Hematopoietic multipotent progenitor cell treated with erythropoietin and hydrocortisone succinate and interleukin-3 and kit ligand, for 15 days (in vitro differentiated cells): ENCODE data around the gene CANT1.

Source experiments
- DNase-seq: peaks from one replicate; pipeline ENCODE4 v3.0.0-alpha.2; 2015; ENCODE audit warnings: low spot score

The CANT1 gene

DNA sequence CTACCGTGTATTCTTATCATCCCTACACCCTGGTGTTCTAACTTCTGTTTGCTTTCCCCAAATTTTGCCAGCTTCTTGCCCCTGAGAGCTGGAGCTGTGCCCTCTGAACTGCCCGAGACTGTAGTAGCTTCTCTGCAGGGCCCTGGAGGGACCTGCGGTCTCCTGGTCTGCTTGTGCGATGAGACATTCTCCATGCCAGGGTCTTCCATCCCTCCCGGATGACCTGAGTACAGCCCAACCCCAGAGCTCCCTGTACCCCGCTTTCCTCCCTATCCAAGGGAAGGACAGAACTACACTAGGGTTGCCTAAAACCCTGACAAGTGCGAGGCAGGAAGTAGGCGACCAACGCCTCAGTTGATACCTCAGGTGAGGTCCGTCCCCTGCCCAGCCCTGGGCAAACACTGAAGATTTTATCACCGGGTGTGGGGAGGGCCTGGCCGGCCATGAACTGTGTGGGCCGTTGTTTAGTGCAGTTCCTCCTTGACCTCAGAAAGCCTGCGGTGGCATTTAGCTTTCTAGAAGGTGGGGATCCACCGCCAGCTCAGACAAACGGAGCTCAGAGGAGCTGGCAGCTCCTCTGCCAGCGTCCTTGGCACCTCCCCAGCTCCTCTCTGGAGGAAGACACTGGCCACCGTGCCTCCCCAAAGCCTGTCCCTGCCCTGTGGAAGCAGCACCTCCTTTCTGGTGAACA, 13.7 kb downstream of the CANT1 start:
- no peak for DNase-seq

DNA sequence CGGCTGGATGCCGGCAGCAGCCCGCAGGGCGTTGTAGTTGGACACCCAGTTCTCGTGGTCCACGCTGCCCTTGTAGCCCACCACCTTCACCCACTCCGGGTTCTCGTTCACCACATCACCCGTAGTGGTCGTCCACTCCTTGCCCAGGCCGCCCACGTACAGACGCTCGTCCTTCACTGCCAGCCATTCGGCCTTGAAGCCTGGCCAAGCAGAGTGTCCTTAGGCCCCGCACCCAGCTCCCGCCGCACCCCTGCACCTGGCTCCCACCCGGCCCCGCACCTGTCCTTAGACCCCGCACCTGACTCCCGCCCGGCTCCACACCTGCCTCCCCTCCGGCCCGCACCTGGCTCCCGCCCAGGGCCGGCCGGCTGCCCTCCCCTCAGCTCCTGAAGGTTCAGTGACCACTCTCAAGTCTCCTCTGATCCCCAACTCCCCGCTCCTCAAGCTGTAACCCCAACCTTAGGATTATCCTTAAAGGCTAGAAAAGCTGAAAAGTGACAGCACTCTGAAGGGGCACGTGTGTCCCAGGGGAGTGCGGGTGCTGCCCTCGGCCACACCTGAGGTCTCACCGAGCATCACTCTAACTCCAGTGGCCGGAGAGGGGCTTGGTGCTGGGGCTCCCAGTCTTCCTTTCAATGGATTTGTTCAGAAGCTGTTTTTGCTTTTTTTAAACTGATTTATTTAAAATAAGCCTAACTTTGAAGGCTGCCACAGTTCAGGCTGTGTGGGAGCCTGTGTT, 14.4 kb downstream of the CANT1 start:
- no peak for DNase-seq

DNA sequence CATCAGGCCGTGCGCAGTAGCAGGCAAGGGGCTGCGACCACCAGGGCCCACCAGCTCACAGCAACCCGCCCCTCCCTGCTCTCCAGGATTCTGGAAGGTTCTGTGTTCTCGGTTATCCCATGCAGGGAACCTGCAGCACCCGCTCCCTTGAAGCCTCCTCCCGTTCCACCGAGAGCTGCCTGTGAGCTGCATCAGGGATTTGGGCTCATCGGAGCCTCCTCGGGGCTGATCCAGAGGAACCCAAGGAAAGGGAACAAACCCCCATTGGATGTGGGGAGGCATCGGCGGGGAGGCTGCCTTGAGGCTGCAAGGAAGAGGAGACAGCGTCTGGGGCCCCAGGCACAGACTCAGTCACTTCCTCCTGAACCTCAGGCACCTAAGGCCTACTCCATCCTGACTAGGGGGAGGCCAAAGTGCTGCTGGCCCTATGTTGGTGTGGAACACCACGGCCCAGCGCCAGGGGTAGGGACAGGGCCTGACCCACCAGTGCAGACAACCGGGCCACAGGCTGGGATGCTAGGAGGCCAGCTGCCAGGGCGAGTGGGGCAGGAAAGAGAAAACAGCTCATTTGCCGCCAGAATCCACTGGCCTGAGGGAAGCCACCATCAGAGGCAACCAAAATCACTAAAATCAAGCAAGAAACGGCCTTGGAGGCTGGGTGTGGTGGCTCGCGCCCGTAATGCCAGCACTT, 15.4 kb downstream of the CANT1 start:
- DNase-seq = no peak

DNA sequence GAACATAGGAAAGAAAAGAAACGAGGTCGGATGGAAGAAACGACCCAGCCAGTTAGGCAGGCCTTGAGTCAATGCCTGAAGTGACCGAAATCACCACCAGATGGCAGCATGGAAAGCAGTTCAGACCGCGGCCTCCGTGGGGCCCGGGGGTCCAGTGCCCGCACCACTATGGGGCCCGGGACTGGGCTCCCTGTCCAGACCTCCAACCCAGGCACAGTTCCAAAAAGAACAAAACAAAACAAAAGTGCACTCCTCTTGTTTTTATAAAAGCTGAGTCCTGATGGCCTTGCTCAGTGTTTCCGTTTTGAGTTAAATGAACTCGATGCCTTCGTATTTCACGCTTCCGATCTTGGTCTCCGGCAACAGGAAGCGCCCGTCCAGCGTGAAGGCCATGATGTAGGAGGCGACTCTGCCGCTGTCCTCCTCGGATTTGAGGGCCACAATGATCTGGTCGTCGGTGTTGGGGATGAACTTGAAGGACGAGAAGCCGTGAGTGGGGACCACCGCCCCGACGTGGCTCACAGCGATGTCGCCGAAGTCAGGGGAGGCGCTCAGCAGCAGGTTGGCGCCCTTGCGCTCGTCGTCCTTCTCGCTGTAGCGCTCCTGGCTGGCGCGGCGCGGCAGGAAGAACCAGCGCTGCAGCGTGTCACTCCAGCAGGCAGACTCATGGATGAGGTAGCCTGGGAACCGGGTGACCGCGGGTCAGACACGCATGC, 16.2 kb downstream of the CANT1 start:
- DNase-seq = peak; percentile 64

DNA sequence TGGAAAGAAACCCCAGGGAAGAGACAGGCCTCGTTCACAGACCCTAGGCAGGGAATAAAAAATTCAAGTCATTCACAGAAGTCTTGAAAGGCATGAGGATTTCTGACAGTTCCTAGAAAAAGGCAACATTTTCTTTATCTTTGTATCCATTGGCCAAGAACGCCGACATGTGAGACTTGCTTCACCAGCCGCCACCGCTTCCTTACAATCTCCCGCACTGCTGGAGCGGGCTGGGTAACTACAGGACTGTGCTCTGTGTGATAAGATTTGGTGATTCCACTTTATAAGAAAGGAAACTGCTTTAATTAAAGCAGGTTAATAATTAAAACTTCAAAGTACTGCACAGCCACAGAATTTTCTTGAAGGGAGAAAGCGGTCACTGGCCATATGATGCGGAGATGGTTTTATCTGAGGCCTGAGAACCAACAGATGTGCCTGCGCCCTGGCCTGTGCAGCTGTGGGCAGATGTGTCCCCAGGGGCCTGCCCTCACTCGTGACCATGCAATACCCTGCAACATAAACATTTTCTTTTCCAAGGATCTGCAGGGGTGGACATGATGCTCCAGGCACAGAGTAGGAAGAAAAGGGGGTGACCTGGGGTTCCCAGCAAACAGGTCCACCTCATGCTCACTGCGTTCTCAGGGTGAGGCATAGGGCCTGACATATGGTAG, 16.9 kb downstream of the CANT1 start:
- peak; percentile 16 for DNase-seq

DNA sequence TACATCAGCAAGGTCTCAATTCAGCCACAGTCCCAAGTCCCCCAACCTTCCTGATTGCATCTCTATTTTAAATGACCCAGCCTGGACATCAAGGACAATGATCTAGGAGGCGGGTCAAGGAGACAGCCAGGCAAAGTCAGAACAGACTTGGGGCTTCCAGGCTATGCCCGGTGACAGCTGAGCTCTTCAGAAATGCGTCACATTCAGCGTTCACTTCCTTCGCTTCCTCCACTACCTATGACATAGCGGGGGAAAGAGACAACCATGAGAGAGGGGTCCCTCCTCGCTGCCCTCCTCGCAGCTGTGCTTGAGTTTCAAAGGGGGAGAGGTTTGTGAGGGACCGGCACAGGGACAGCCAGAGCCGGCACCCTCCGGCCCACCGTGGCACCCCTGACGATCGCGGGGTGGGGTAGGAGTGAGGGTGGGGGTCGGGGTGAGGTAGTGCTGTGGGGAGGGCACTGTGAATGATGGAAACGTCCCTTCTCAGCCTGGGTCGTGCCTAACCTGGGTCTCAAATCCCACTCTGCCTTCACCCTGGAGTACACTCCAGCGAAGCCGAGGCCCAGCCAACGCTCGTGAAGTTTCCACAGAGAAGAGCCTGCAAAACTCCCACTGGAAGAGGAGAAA, 17.5 kb downstream of the CANT1 start:
- no peak for DNase-seq

DNA sequence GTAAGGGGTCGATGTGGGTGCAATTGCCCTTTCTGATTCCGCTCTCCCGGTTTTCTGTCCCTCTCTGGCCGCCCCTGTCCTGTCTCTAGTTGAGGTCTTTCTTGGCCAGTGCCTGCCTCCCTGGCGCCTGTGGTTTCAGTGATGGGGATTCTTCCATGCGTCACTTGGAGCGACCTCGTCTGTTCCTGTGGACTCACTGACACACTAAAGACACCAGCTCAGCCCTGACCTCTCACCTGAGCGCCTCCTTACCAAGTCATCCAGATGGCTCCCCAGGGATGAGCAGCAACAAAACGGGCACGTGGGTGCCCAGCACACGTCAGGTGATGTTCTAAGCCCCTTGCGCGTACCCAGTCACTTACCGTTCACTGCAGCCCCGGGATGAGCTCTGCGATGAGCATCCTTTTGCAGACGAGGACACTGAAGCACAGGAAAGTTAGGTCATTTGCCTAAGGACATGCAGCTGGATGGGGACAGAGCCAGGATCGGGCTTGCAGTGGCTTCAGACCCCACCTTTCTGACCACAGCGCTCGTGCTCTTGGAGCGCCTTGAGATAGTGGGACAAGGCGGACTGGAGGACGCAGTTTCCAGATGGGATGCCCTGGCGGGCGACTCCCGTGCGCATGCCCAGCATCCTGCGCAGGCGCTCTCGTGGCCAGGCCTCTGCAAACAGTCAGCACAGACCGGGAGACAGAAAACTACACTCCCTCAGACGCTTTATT, 18.4 kb downstream of the CANT1 start:
- DNase-seq = no peak

DNA sequence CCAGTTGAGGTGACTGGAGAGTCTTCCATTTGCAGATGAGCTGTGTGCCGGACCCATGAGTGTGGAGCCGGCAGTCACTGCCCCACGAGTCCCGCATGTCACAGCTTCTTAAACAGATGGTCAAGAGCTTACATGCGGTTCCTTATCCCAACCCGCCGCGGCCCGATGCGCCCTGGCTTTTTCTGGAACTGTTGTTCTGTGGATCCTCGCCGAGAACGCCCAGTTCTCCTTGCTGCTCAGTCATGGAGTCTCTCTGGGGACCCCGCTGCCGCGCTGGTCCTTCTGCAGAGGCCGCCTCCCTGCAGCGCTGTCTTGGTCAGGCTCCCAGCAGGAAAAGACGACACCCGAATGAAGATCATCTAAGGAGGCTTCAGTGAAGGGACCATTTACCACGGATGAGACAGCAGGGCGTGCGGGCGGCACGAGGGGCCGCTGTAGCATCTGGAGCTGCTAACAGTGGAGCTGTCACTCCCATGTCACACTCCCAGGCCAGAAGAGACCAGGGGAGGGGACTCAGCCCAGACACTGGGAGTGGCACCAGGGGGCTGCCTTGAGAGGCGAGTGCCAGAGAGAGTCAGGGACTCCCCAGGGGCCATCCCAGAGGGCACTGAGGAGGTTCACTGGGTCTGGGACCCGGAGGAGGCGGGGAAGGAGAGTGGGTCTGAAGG, 19.1 kb downstream of the CANT1 start:
- DNase-seq = no peak

DNA sequence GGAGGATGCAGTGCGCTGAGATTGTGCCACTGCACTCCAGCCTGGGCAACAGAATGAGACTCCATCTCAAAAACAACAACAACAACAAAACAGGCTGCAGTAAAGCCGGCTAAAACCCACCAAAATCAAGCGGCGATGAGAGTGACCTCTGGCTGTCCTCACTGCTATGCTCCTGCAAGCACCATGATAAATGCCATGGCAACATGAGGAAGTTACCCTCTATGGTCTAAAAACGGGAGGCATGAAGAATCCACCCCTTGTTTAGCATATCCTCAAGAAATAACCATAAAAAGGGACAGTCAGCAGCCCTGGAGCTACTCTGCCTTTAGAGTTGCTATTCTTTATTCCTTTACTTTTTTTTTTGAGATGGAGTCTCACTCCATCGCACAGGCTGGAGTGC, 21.4 kb downstream of the CANT1 start:
- no peak for DNase-seq

DNA sequence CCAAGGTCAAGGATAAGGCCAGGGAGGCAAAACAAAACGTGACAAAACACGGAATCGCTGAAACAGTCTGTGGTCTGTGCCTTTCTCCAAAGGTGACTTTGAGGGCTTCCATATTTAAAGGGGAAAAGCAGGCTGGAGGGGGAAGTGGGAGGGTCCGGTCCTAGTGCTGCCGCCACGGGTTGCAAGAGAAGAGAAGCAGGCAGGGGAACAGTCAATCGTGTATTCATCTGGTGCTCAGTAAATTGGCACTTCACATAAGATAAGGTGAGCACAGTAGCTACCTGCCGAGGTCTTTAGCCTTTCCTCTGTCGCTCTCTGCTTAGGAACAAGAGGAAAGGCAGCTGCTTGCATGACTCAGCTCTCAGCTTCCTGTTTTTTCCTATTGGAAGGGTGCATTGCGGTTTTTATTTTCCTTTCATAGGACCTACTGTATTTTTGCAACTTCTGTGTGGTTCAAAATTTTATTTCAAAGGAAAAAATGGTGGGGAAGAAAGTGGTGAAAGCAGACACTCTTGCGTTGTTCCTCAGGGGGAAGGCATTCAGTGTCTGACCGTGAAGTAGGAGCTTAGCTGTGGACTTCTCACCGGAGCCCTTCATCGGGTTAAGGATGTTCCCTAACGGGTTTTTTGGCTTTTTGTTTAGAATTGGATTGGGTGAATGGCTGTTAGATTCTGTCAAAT, 22.8 kb downstream of the CANT1 start:
- DNase-seq = no peak

DNA sequence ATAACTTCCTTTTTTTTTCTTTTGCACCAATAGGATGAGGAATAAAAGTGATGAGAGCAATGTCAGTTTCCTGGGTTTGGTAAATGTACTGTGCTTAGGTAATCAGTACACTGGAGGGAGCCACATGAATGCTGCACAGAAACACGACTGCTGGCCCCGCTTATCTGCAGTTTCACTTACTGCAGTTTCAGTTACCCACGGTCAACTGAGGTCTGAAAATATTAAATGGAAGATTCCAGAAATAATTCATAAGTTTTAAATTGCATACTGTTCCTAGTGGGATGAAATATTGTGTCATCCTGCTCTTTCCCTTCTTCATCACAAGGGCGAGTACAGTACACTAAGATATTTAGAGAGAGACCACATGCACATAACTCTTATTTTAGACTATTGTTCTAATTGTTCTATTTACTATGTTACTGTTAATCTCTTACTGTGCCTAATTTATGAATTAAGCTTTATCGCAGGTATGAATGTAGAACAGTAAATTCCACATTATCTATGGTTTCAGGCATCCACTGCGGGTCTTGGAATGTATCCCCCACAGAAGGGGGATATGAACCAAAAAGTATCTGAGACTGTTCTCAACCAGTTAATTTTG, 23.4 kb downstream of the CANT1 start:
- DNase-seq = peak; percentile 22

DNA sequence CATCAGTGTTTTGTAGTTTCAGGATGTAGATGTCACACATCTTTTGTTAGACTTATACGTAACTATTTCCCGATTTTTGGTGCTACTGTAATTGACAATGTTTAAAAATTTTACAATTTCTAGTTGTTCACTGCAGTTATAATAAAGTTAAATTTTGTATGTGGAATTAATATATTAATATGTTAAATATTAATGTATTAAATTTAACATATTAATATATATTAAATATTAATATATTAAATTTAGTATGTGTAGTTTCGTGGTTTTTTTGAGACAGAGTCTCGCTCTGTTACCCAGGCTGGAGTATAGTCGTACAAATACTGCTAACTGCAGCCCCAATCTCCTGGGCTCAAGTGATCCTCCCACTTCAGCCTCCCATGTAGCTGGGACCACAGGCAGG, 24.2 kb downstream of the CANT1 start:
- no peak for DNase-seq

DNA sequence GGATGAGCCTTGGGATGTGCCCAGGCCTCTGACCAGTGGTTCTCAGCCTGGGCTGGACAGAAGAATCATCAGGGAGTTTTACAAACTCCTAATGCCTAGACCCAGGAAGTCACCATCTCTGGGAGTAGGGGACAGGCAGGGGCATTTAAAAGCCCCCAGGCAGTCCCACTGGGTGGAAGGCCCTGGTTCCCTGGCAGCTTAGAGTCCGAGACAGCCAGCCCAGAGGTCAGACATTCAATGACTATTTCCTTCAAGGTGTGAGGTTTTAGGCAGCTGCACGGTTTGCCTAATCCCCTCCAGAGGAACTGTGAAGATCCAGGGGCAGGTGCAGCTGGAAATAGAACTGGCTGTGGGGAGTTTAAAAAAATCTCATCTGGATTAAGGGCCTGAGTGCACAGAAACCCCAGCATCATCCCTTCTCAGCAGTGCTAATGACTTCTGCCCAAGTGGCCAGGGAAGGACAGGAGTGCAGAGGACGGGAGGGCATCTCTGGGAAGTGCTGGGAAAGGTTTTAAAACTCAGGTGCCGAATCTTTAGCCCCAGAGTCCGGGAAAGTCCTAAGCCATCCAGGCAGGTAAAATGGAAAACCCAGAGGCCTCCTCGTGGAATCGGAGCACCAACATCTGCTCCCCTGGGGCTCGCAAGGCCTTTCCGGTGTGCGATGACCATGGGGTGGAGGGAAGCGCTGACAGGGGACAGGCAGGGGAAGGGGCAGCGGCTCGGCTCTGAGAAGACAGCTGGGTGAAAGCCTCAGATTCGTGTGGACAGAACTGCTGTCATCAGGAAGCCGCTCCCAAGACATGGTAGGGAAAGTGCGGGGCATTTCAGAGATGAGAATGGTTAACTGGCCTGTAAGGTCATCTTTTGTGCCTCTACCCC, 28.3 kb downstream of the CANT1 start:
- no peak for DNase-seq

DNA sequence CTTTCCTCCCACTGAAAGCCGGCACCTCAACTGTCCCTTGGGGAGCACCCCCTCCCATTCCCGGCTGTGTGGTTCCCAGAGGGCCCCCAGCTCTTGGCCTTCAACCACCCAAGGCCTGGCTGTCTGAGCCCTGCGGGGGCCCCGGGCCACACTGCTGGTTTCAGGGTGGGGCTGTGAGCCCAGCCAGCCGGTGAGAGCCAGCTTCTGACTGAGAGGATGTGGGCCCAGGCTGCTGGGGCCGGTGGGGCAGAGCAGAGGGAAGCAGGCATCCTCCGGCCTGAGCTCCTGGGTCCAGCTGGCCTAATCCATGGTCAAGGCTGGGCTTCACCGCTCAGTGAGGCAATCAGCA, 29.0 kb downstream of the CANT1 start:
- no peak for DNase-seq

DNA sequence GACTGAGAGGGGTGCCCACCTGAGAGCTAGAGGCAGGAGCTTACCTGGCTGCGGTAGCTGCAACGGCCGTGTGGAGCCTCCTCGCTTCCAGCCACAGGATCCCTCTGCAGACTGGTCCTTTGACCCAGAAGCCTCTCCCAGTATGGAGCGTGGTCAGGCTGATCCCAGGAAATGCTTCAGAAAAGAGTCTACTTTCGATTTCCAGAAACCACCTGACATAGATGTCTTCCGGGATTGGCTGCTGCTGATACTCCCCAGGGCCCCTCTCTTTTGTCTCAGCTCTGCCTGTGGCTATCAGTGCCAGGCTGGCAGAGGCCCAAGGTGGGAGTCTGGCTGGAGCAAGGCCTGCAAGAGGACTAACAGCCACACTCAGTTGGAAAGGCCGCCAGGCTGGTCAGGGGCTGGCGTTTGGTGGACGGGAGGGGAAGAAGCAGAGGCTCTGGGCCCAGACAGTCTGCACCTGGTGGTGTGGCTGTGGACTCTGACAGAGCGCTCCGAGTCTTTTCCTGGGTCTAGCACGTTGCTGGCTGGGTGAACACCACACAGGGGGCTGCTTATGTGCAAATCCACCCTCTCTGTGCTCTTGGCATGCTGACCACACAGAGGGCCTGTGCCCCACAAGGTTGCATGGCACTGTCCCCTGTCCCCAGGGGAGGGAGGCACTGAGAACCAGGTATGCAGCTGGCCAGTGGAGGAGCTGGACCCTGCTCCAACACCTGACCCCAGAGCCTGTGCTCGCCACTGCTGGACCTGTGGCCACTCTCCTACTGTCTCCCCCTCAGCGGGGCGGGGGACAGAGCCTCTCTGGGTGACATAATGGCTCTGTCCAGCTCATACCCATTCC, 29.6 kb downstream of the CANT1 start, which contains the start of gene LGALS3BP:
Gene LGALS3BP, minus strand, starts transcription at position 144 of the 844 bp plus-strand sequence. CDS start 2,732 bp downstream, outside the sequence.
- DNase-seq = no peak

DNA sequence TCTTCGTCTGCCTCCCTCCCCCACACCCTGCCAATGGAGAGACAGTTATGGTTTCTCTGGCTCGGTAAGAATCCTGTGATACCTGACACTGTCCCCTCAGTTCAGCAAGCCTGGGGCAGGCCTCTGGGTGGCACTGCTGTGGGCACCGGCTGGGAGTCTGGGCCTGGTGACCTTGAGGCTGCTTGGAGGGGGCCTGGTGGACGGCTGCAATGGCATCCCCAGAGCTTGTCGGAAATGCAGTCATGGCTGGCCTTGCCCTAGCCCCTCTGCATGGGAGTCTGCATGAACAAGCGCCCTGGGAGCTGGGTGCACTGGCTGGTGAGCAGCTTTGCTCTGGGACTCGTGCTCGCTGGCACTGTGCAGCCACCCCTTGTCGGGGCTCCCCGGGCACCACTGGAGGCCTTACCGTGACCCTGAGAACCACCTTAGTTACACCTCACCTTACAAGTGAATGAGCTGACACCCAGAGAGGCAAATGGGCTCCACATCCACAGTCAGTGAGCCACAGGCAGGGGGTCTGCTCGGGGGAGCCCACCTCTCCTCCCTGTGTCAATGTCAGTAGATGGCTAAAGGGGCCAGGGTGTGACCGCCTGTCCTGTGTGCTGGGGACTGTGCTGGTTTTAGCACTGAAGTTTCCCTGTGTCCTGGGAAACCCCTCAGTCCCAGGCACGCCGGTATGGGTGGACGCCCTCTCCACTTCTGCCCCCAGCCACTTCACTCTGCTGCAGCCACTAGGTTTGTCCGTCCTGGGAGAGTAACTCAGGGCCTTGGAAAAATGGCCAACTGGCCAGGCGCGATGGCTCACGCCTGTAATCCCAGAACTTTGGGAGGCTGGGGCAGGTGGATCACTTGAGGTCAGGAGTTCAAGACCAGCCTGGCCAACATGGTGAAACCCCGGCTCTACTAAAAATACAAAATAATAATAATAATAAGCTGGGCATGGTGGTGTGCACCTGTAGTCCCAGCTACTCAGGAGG, 31.3 kb downstream of the CANT1 start:
- DNase-seq = no peak
